Measurements from ENCODE around the gene MIGA2.

DNA sequence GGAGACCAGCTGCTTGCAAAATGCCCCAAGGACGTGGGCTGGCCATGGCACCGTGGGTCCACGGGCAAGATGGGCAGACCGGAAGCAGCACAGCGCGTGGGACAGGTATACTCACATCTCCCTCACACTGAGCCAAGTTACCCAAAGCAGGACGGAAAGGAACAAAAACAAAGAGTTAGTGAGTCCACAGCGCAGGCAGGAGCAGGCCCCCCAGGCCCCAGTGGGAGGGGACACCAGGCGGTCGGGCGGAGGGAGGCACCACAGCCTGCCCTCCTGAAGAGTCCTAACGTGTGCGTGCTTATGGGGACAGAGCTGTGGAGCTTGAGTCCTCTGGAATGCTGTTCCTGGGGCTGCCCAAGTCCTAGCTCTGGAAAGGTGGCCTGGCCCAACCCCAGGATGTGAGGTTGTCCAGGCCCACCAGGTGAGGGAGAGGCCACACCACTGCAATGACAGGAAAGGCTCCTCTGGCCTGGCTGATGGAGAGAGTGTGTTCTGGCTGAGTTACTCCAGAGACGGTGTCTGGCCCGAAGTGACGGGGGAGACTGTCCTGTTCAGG, 23.5 kb upstream of the MIGA2 start:
- no peak for TF ChIP-seq POLR2A (IDR thresholded peaks at IDR 0.05)
- TF ChIP-seq, protein P1, sequence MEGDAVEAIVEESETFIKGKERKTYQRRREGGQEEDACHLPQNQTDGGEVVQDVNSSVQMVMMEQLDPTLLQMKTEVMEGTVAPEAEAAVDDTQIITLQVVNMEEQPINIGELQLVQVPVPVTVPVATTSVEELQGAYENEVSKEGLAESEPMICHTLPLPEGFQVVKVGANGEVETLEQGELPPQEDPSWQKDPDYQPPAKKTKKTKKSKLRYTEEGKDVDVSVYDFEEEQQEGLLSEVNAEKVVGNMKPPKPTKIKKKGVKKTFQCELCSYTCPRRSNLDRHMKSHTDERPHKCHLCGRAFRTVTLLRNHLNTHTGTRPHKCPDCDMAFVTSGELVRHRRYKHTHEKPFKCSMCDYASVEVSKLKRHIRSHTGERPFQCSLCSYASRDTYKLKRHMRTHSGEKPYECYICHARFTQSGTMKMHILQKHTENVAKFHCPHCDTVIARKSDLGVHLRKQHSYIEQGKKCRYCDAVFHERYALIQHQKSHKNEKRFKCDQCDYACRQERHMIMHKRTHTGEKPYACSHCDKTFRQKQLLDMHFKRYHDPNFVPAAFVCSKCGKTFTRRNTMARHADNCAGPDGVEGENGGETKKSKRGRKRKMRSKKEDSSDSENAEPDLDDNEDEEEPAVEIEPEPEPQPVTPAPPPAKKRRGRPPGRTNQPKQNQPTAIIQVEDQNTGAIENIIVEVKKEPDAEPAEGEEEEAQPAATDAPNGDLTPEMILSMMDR (IDR thresholded peaks at IDR 0.05) = no peak
